Activated naive CD8-positive, alpha-beta T cell treated with anti-CD3 and anti-CD28 coated beads, Interleukin-2, amount 50 U/mL, for 24 hours (primary cell): ENCODE results near the gene GNMT.

ENCODE experiments used
- ATAC-seq: fragments of 150-1000 bp; cut with Tn5 transposase; one replicate; pipeline ENCODE4 v1.10.0; 2021
- DNase-seq: peaks from one replicate; pipeline ENCODE4 v3.0.0; 2021
- H3K27ac Mint-ChIP-seq: one replicate; pipeline ENCODE4 v1.8.0; 2021; ENCODE audit warnings: mild to moderate bottlenecking, mixed read lengths
- H3K27me3 Mint-ChIP-seq: one replicate; pipeline ENCODE4 v1.8.0; 2021; ENCODE audit warnings: mixed read lengths
- H3K36me3 Mint-ChIP-seq: one replicate; pipeline ENCODE4 v1.8.0; 2021; ENCODE audit warnings: low read depth, mixed read lengths
- H3K4me1 Mint-ChIP-seq: one replicate; pipeline ENCODE4 v1.8.0; 2021; ENCODE audit warnings: mixed read lengths
- H3K4me3 Mint-ChIP-seq: one replicate; pipeline ENCODE4 v1.8.0; 2021; ENCODE audit warnings: mild to moderate bottlenecking, moderate library complexity, mixed read lengths
- H3K9me3 Mint-ChIP-seq: one replicate; pipeline ENCODE4 v1.8.0; 2021; ENCODE audit warnings: mixed read lengths

Gene GNMT

DNA sequence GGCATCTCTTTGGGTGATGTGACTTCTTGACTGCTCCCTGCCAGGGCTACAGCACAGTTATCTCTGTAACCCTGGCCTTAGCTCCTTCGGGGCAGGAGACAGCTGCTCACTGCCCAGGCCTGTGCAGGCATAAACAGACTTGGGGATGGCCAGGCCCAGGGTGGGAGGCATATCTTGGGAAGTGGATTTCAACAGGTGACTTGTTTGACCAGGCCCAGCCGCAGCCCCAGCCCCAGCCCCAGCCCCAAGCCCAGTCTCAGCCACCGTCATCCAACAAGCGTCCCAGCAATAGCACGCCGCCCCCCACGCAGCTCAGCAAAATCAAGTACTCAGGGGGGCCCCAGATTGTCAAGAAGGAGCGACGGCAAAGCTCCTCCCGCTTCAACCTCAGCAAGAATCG is 45.7 kb downstream of the GNMT start:
- no peak for DNase-seq
- Mint-ChIP-seq H3K4me1 (no peaks in the 10 kb centered on the region), H3K36me3 (peaks cover 12% of the 10 kb centered on the region), H3K27me3 (no peaks in the 10 kb centered on the region), H3K4me3 (no peak overlapping the region), H3K27ac (no peak overlapping the region), H3K9me3 (no peaks in the 10 kb centered on the region)
- no peak for ATAC-seq

DNA sequence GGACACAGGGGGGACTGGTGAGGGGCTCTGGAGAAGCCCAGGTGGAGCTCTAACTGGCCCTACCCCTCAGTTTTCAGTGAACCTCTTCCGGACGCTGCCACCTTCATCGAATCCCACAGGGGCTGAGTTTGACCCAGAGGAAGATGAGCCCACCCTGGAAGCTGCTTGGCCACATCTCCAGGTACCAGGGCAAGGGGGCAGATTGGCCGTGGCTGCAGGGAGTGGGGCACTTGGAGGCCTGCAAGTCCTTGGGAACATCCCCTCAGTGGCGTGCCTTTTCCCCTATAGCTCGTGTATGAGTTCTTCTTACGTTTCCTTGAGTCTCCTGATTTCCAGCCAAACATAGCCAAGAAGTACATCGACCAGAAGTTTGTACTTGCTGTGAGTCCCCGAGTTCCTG is 46.6 kb downstream of the GNMT start:
- Mint-ChIP-seq H3K27me3 (no peaks in the 10 kb centered on the region), H3K27ac (no peak overlapping the region), H3K4me1 (peaks cover 6% of the 10 kb centered on the region), H3K9me3 (no peaks in the 10 kb centered on the region), H3K4me3 (no peak overlapping the region), H3K36me3 (peaks cover 20% of the 10 kb centered on the region)
- no peak for DNase-seq
- ATAC-seq, result no peak

DNA sequence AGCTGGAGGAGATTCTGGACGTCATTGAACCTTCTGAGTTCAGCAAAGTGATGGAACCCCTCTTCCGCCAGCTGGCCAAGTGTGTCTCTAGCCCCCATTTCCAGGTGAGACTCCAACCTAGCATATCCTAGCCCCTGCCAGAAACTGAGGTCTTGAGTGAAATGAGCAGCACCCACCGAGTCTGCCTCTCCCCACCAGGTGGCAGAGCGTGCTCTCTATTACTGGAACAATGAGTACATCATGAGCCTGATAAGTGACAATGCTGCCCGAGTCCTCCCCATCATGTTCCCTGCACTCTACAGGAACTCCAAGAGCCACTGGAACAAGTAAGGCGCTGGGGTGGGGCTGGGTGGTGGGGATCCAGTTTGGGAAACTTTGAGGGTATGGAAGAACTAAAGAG is 48.6 kb downstream of the GNMT start:
- DNase-seq, result no peak
- peak overlapping the region; percentile 35 for H3K27ac Mint-ChIP-seq
- H3K4me3 Mint-ChIP-seq, result no peak overlapping the region
- no peaks in the 10 kb centered on the region for H3K27me3 Mint-ChIP-seq
- H3K4me1 Mint-ChIP-seq, result peaks cover 24% of the 10 kb centered on the region
- H3K36me3 Mint-ChIP-seq, result peaks cover 33% of the 10 kb centered on the region
- no peak for ATAC-seq
- no peaks in the 10 kb centered on the region for H3K9me3 Mint-ChIP-seq

DNA sequence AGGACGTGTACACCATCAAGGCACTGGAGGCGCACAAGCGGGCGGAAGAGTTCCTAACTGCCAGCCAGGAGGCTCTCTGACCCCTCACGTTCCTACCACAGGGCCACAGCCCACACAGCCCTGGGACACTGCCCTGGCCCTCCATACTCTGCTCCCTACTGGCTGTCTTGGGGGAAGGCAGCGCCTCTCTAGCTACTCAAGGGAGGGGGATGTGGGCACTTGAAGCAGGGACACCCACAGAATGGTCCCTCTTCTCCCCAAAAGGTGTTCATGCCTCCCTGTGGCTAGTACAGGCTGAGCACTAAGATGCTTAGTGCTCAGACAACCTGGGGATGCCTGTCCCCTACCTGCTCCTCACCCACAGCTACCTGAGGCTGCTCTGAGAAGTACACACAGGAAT is 50.7 kb downstream of the GNMT start:
- H3K27me3 Mint-ChIP-seq, result no peaks in the 10 kb centered on the region
- H3K9me3 Mint-ChIP-seq, result no peaks in the 10 kb centered on the region
- peaks cover 28% of the 10 kb centered on the region for H3K36me3 Mint-ChIP-seq
- DNase-seq (no peak), ATAC-seq (no peak)
- H3K27ac Mint-ChIP-seq, result no peak overlapping the region
- peaks cover 40% of the 10 kb centered on the region for H3K4me1 Mint-ChIP-seq
- no peak overlapping the region for H3K4me3 Mint-ChIP-seq

DNA sequence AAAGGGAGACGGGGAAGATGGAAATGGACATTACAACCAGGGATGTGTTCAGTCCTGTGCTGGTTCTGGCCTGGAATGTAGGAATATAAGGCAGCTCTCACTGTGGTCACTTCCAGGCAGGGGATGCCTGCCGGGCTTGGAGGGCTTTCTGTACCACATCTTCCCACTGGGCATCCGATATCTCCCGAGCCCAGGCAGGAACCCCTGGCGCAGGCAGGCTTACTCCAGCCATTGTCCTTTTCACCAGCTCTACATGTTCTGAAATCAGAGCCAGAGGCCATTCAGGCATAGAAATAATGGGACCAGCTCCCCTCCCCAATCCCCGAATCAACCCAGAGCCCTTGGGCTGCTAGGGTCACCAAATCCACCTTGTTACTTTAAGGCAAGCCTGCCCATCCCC is 51.8 kb downstream of the GNMT start:
- ATAC-seq (no peak), DNase-seq (no peak)
- peak overlapping the region; percentile 95 for H3K4me3 Mint-ChIP-seq
- H3K4me1 Mint-ChIP-seq, result peaks cover 45% of the 10 kb centered on the region
- H3K36me3 Mint-ChIP-seq, result peaks cover 28% of the 10 kb centered on the region
- no peaks in the 10 kb centered on the region for H3K27me3 Mint-ChIP-seq
- H3K9me3 Mint-ChIP-seq, result no peaks in the 10 kb centered on the region
- H3K27ac Mint-ChIP-seq, result peak overlapping the region; percentile 82

DNA sequence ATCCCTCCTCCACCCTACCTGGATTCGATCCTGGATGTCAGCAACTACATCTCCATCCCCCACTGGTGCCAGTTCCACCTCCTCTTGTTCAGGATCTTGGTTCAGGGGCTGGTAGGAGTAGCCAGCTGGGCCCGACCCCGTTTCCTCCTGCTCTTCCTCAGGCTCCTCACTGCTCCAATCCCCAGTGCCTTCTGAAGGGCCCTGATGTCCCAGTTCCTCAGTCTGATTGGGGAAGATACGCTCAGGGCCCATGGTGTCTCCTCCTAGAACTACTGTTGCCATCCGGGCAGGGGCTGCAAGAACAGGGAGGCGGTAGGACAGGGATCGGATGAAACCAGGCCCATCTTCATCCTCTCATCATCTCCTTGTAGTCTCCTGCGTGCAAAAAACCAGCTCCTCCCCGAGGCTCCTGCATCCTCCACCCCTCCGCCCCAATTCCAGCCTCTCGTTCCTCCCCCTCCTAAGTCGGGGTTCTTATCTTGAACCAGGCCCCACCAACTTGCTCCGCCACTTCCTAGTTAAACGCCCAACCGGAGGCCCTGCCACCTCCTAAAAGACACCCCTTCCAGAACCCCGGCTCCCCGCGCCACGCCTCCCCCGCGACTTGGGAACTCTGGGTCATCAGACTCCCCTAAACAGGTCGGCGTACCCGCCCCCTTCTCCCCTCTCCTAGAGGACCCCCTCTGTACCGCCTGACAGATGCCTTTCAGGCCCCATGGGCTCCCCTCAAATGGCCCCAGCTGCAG is 52.7 kb downstream of the GNMT start:
- no peaks in the 10 kb centered on the region for H3K9me3 Mint-ChIP-seq
- H3K36me3 Mint-ChIP-seq, result peaks cover 34% of the 10 kb centered on the region
- H3K27me3 Mint-ChIP-seq, result no peaks in the 10 kb centered on the region
- peak; percentile 30 for ATAC-seq
- peaks cover 50% of the 10 kb centered on the region for H3K4me1 Mint-ChIP-seq
- peak overlapping the region; percentile 82 for H3K27ac Mint-ChIP-seq
- peak overlapping the region; percentile 95 for H3K4me3 Mint-ChIP-seq
- no peak for DNase-seq
